Fibroblast of lung (primary cell): Measurements from ENCODE around the gene EEPD1. TPM values are rescaled to one million over a fixed set of nuclear protein-coding genes. Genes with fewer than 3 reads are reported as not detected.

Experiments
- DNase-seq, 2 donors: peaks; one replicate each; pipeline versions ENCODE4 v3.0.0 to v3.0.0-alpha.2; 2010; ENCODE audit warnings: low read depth in 2 of 2
- H2AFZ ChIP-seq: 2 replicates; pipeline ENCODE4 v1.5.1; 2012; ENCODE audit warnings: low read length, control low read depth, inconsistent platforms
- H3K27ac ChIP-seq: 2 replicates; pipeline ENCODE4 v1.5.1; 2011; ENCODE audit warnings: low read length, control low read depth; ENCODE audit not compliant: insufficient read depth
- H3K27me3 ChIP-seq: 2 replicates; pipeline ENCODE4 v1.5.1; 2011; ENCODE audit warnings: mild to moderate bottlenecking, low read length; ENCODE audit not compliant: control insufficient read depth, insufficient read depth
- H3K36me3 ChIP-seq: 2 replicates; pipeline ENCODE4 v1.5.1; 2011; ENCODE audit warnings: low read length; ENCODE audit not compliant: control insufficient read depth, insufficient read depth
- H3K4me1 ChIP-seq: 2 replicates; pipeline ENCODE4 v1.5.1; 2011; ENCODE audit warnings: low read length; ENCODE audit not compliant: control insufficient read depth, insufficient read depth; ENCODE audit errors: extremely low read depth
- H3K4me2 ChIP-seq: 2 replicates; pipeline ENCODE4 v1.5.1; 2011; ENCODE audit warnings: low read length, control low read depth; ENCODE audit not compliant: insufficient read depth; ENCODE audit errors: extremely low read depth
- H3K4me3 ChIP-seq, 4 experiments: fragments of 200-600 bp in 1 of 4; sonication (generic) in 1 of 4; replicated peaks in 1 of 4; 2 replicates each; pipeline ENCODE4 v1.5.1; 2011 to 2016; ENCODE audit warnings: low read length in 4 of 4, low read depth in 3 of 4, mild to moderate bottlenecking in 3 of 4, control low read depth in 2 of 4, inconsistent platforms in 1 of 4, mixed read lengths in 1 of 4; ENCODE audit not compliant: insufficient read depth in 1 of 4; ENCODE audit errors: control extremely low read depth in 1 of 4
- H3K79me2 ChIP-seq: 2 replicates; pipeline ENCODE4 v1.5.1; 2012; ENCODE audit warnings: mild to moderate bottlenecking, low read length, inconsistent platforms; ENCODE audit not compliant: control insufficient read depth, insufficient read depth
- H3K9ac ChIP-seq: 2 replicates; pipeline ENCODE4 v1.5.1; 2011; ENCODE audit warnings: mild to moderate bottlenecking, low read length, control low read depth; ENCODE audit not compliant: insufficient read depth
- H3K9me3 ChIP-seq: 2 replicates; pipeline ENCODE4 v1.5.1; 2012; ENCODE audit warnings: low read depth, low read length; ENCODE audit not compliant: control insufficient read depth, insufficient read depth
- H4K20me1 ChIP-seq: 2 replicates; pipeline ENCODE4 v1.5.1; 2011; ENCODE audit warnings: low read length; ENCODE audit not compliant: control insufficient read depth, insufficient read depth; ENCODE audit errors: extremely low read depth
- EZH2 ChIP-seq: IDR thresholded peaks from 2 replicates; pipeline ENCODE4 v1.5.1; 2012; ENCODE audit warnings: low read length, control low read depth, mild to moderate bottlenecking; ENCODE audit errors: missing control alignments
- polyA plus RNA-seq, 2 donors: library from polyadenylated mRNA; depleted of rRNA in 1 of 2; stranded (reverse) in 1 of 2; unstranded in 1 of 2; fragments of >200 nt; gene quantifications; 2 replicates each; pipeline ENCODE4 v1.2.1, GENCODE V29; 2011 to 2012; ENCODE audit warnings: missing spikeins in 1 of 2
- total RNA-seq: library from RNA; depleted of rRNA; stranded (reverse); fragments of >200 nt; gene quantifications from 2 replicates; pipeline ENCODE4 v1.2.1, GENCODE V29; 2014
- TF ChIP-seq, protein P1 (sequence below), 2 donors: IDR thresholded peaks in 1 of 2; conservative IDR thresholded peaks in 1 of 2; 1 replicate in 1 of 2; 2 replicates in 1 of 2; pipeline ENCODE4 v1.5.1; 2011 to 2012; ENCODE audit warnings: low read length in 2 of 2, control low read depth in 1 of 2, inconsistent platforms in 1 of 2, low read depth in 1 of 2, mild to moderate bottlenecking in 1 of 2

The EEPD1 gene
- total and polyA plus RNA-seq, 2 donors (not counting 1 experiment from before 2014, with no cell fraction given), result 8.4 to 15.9 TPM

DNA sequence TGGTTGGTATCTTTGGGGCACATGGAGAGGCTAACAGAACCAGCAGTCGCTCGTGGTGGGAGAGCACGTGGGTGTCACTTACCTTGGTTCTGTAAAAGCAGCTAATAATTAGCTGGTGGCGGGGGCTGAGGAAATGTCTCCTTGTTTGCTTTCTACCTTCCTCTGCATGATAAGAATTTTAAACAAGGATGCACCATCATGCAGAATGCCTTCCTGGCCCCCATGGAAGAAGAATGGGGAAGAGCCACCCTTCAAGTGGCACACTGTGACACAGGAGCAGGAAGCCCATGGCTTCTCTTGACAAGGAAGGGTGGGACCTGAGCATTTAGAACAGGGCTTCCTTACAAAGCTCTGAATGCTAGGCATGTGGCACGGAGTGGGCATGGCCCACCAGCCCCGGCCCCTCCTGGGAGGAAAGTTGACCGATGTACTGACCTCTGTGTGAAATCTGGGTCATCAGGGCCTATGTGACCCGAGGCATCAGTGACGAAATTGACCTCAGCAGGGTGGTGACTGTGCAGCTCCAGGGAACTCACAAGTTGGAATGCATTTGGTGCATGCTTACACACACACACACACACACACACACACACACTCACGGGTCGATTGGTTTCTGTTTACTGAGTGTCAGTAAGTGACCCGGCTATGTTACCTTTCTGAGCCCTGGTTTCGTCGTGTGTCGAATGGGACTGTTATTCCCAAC lies 119.7 kb downstream of the EEPD1 start:
- no peak for DNase-seq
- no peaks in the 10 kb centered on the region for H3K4me1 ChIP-seq
- H3K4me2 ChIP-seq, result no peak overlapping the region
- no peak overlapping the region for H3K9ac ChIP-seq
- no peak overlapping the region for H3K4me3 ChIP-seq
- no peak overlapping the region for H3K27ac ChIP-seq
- H3K27me3 ChIP-seq, result no peaks in the 10 kb centered on the region
- H2AFZ ChIP-seq, result no peak overlapping the region
- no peaks in the 10 kb centered on the region for H3K79me2 ChIP-seq
- no peaks in the 10 kb centered on the region for H3K36me3 ChIP-seq
- H3K9me3 ChIP-seq, result no peaks in the 10 kb centered on the region
- TF ChIP-seq EZH2, result no peak
- TF ChIP-seq, protein P1, sequence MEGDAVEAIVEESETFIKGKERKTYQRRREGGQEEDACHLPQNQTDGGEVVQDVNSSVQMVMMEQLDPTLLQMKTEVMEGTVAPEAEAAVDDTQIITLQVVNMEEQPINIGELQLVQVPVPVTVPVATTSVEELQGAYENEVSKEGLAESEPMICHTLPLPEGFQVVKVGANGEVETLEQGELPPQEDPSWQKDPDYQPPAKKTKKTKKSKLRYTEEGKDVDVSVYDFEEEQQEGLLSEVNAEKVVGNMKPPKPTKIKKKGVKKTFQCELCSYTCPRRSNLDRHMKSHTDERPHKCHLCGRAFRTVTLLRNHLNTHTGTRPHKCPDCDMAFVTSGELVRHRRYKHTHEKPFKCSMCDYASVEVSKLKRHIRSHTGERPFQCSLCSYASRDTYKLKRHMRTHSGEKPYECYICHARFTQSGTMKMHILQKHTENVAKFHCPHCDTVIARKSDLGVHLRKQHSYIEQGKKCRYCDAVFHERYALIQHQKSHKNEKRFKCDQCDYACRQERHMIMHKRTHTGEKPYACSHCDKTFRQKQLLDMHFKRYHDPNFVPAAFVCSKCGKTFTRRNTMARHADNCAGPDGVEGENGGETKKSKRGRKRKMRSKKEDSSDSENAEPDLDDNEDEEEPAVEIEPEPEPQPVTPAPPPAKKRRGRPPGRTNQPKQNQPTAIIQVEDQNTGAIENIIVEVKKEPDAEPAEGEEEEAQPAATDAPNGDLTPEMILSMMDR (conservative IDR thresholded peaks at IDR 0.05 in 1 of 2, IDR thresholded peaks at IDR 0.05 in 1 of 2; ENCODE audit: low read depth in 1 of 2, low read length in 2 of 2), result no peak
- H4K20me1 ChIP-seq, result no peaks in the 10 kb centered on the region

DNA sequence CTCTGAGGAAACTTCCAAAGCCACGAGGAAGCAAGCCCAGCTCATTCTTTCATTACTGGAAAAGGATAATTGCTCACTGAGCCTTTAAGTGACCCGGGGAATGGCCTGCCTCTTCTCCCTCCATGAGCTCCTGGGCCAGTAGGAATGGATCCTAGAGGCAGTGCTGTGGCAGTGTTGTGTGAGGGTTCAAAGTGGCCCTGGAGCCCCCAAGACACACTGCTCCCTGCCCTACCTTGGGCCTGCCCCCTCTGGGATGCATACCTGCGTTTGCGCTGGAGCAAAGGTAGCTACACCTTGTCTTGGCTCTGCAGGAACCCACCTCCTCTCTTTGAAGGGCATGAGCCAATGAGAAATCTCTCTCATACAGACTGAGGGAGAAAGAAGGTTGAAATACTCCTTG lies 120.8 kb downstream of the EEPD1 start:
- Histone ChIP-seq H3K36me3 (no peaks in the 10 kb centered on the region), H4K20me1 (no peaks in the 10 kb centered on the region), H3K9ac (no peak overlapping the region), H3K27me3 (no peaks in the 10 kb centered on the region), H3K79me2 (no peaks in the 10 kb centered on the region), H3K9me3 (no peaks in the 10 kb centered on the region), H3K4me3 (no peak overlapping the region), H3K4me1 (no peaks in the 10 kb centered on the region), H2AFZ (no peak overlapping the region), H3K4me2 (no peak overlapping the region), H3K27ac (no peak overlapping the region)
- TF ChIP-seq EZH2, result no peak
- TF ChIP-seq, protein P1 (conservative IDR thresholded peaks at IDR 0.05 in 1 of 2, IDR thresholded peaks at IDR 0.05 in 1 of 2; ENCODE audit: low read depth in 1 of 2, low read length in 2 of 2), result no peak
- no peak for DNase-seq

DNA sequence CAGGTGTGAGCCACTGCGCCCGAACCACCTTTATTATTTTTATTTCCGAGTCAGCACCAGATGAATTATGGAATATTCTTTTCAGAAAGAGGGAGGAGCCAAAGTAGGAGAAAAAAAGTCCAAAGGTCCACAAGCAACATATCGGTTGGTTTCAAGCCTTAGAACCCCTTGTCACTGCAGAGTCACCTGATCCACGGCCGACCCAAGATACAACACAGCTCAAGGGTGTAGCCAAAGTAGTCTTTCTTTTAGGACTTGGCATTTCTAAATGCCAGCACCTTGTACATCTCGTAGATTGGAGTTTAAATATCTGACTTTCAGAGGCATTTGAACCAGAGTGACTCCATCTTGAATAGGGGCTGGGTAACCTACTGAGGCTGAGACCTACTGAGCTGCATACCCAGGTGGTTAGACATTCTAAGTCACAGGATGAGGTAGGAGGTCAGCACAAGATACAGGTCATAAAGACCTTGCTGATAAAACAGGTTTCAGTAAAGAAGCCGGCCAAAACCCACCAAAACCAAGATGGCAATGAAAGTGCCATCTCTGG lies 122.8 kb downstream of the EEPD1 start:
- Histone ChIP-seq H3K4me3 (no peak overlapping the region), H3K27ac (no peak overlapping the region), H3K36me3 (no peaks in the 10 kb centered on the region), H3K4me2 (no peak overlapping the region), H3K4me1 (peaks cover 4% of the 10 kb centered on the region), H4K20me1 (no peaks in the 10 kb centered on the region), H3K9ac (no peak overlapping the region), H3K79me2 (no peaks in the 10 kb centered on the region), H3K9me3 (no peaks in the 10 kb centered on the region), H2AFZ (no peak overlapping the region), H3K27me3 (no peaks in the 10 kb centered on the region)
- DNase-seq, result no peak
- TF ChIP-seq EZH2, result no peak
- TF ChIP-seq, protein P1 (conservative IDR thresholded peaks at IDR 0.05 in 1 of 2, IDR thresholded peaks at IDR 0.05 in 1 of 2; ENCODE audit: low read depth in 1 of 2, low read length in 2 of 2), result no peak
